ENCODE data around the gene PTPRG.

The PTPRG gene

GRCh38 chr3:61814674-61815073 is 253.3 kb downstream of the PTPRG start:
- TF ChIP-seq REST (IDR thresholded peaks at IDR 0.05; ENCODE audit: insufficient read depth in 1 of 2, low read depth in 2 of 2, low read length in 2 of 2): no peak
- TF ChIP-seq SIN3A (IDR thresholded peaks at IDR 0.05; ENCODE audit: borderline replicate concordance, insufficient read depth, low read length): no peak
- TF ChIP-seq TAF1 (IDR thresholded peaks at IDR 0.05; ENCODE audit: borderline replicate concordance, insufficient read depth, low read length): no peak
- no peak for TF ChIP-seq POLR2AphosphoS5 (IDR thresholded peaks at IDR 0.05; ENCODE audit: low read depth, low read length)
- no peak for TF ChIP-seq FOXP2 (optimal IDR thresholded peaks at IDR 0.05; ENCODE audit: borderline replicate concordance, extremely low read depth, extremely low read length, insufficient read depth)

- no peak for TF ChIP-seq SIN3A (IDR thresholded peaks at IDR 0.05; ENCODE audit: borderline replicate concordance, insufficient read depth, low read length)
Measured at GRCh38 chr3:61819861-61820260, 258.5 kb downstream of the PTPRG start.

GRCh38 chr3:61820306-61820992 is 259.1 kb downstream of the PTPRG start:
- TF ChIP-seq SIN3A (IDR thresholded peaks at IDR 0.05; ENCODE audit: borderline replicate concordance, insufficient read depth, low read length) (no peak), POLR2AphosphoS5 (IDR thresholded peaks at IDR 0.05; ENCODE audit: low read depth, low read length) (no peak), REST (IDR thresholded peaks at IDR 0.05; ENCODE audit: insufficient read depth in 1 of 2, low read depth in 2 of 2, low read length in 2 of 2) (no peak), FOXP2 (optimal IDR thresholded peaks at IDR 0.05; ENCODE audit: borderline replicate concordance, extremely low read depth, extremely low read length, insufficient read depth) (no peak), TAF1 (IDR thresholded peaks at IDR 0.05; ENCODE audit: borderline replicate concordance, insufficient read depth, low read length) (no peak)

DNA sequence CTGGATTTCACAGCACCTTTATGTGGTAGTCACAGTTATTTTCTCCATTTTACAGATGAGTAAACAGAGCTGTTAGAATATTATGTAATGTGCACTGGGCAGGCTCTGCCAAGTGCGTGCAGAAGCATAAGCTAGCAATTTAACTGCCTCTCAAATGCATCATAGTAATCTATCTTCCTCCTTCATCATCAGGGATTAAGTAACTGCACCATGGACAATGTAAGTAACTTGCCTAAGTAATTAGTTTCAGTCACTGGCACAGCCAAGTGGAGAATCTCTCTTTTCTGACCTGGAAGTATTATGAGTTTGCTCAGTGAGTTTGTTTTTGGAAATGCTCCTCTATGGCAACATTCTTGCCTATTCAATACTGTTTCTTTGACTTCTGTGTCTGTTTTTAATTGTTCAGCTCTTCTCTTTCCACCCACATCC is 260.5 kb downstream of the PTPRG start:
- TF ChIP-seq FOXP2 (optimal IDR thresholded peaks at IDR 0.05; ENCODE audit: borderline replicate concordance, extremely low read depth, extremely low read length, insufficient read depth) (no peak), TAF1 (IDR thresholded peaks at IDR 0.05; ENCODE audit: borderline replicate concordance, insufficient read depth, low read length) (no peak), REST (IDR thresholded peaks at IDR 0.05; ENCODE audit: insufficient read depth in 1 of 2, low read depth in 2 of 2, low read length in 2 of 2) (no peak), SIN3A (IDR thresholded peaks at IDR 0.05; ENCODE audit: borderline replicate concordance, insufficient read depth, low read length) (no peak), POLR2AphosphoS5 (IDR thresholded peaks at IDR 0.05; ENCODE audit: low read depth, low read length) (no peak)

DNA sequence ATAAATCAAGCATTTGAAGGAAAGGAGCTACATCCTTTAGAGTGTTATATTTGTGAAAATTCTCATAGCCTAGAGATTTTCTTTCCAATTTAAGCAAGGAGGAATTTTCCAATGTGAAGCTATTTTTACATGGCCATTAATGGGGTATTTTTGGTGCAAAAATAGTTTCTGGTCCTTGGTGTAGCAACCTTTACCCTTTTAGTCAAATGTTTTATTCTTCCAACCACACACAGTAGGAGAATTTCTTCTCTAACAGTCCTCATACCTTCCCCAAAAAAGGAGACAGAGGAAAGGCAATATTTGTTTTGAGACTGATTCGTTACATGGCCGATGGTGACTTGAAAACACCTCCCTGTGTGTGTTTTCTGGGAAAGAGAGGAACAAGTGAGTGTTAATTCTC is 261.2 kb downstream of the PTPRG start:
- TF ChIP-seq REST (IDR thresholded peaks at IDR 0.05; ENCODE audit: insufficient read depth in 1 of 2, low read depth in 2 of 2, low read length in 2 of 2) (no peak), FOXP2 (optimal IDR thresholded peaks at IDR 0.05; ENCODE audit: borderline replicate concordance, extremely low read depth, extremely low read length, insufficient read depth) (no peak), POLR2AphosphoS5 (IDR thresholded peaks at IDR 0.05; ENCODE audit: low read depth, low read length) (no peak), SIN3A (IDR thresholded peaks at IDR 0.05; ENCODE audit: borderline replicate concordance, insufficient read depth, low read length) (no peak), TAF1 (IDR thresholded peaks at IDR 0.05; ENCODE audit: borderline replicate concordance, insufficient read depth, low read length) (no peak)

All from PFSK-1 (cell line).